GM10248 (cell line): ENCODE measurements around the gene BCAR1.
"Not testable (repeated sequence)": the region's sequence is repeated elsewhere in the genome, so short reads cannot be mapped to it uniquely, and the experiment has no call there.

Experiments used
- CTCF ChIA-PET: fragments of 300-600 bp; sonication (Branson Sonifier 250); formaldehyde crosslinking; extraction: SDS; loops from one replicate; lab custom pipeline; 2021; ENCODE audit warnings: antibody characterized with exemption; lab: Yijun Ruan, JAX
- POLR2A ChIA-PET: fragments of 350-650 bp; sonication (Branson Sonifier 250); formaldehyde crosslinking; extraction: SDS; loops from one replicate; lab custom pipeline; 2020; ENCODE audit warnings: antibody characterized with exemption; lab: Yijun Ruan, JAX
- DNase-seq: peaks from one replicate; pipeline ENCODE4 v3.0.0; 2012; ENCODE audit errors: extremely low spot score
- TF ChIP-seq, protein P1 (sequence below): IDR thresholded peaks from 2 replicates; pipeline ENCODE4 v1.5.1; 2012; ENCODE audit warnings: mild to moderate bottlenecking, low read depth; ENCODE audit errors: extremely low read depth, missing control alignments, control extremely low read depth

The BCAR1 gene

DNA sequence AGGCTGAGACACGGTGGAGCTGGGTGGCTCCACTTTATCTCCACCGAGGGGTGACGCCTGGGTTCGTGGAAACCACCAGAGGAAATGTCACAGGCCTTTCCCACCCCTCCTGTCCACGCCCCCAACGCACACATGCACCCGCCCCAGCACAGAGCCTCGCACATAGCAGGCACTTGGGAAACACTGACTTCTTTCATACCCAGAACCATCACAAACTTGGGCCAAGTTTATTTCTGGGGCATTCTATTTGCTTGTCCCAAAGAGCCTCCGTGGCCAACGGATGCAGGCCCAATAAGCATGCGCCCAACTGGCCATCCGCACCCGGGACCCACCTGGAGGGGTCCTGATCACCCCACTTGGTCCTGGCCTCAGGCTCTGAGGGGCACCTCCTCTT, 3.3 kb downstream of the BCAR1 start:
- POLR2A ChIA-PET, result interaction anchor here (0.5 kb wide), 1 partner anchor 54 kb away, joined by 3 read pairs; no protein-coding TSS in a partner anchor

DNA sequence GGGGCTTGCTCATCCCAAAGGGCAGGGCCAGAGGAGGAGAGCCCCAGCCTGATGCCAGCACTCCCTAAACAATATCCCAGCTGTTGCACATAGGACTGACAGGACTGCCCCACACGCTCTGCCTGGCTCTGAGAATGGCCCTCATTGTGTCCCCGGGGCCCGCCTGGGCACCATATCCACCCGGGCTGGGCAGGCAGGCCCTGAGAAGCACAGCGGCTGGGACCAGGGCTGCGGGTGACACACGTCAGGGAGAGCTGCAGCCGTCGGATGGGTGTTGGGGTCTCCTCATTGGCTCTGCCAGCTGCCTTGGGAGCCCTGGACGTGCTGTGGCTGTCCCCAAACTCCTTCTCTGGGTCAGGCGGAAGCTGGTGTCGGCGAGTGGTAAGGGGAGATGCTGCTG, 4.2 kb downstream of the BCAR1 start:
- no peak for DNase-seq
- CTCF ChIA-PET, result interaction anchor here (7.5 kb wide), 1 partner anchor 12 kb away, joined by 62 read pairs; no protein-coding TSS in a partner anchor
- POLR2A ChIA-PET, result no interaction called here
- TF ChIP-seq, protein P1, sequence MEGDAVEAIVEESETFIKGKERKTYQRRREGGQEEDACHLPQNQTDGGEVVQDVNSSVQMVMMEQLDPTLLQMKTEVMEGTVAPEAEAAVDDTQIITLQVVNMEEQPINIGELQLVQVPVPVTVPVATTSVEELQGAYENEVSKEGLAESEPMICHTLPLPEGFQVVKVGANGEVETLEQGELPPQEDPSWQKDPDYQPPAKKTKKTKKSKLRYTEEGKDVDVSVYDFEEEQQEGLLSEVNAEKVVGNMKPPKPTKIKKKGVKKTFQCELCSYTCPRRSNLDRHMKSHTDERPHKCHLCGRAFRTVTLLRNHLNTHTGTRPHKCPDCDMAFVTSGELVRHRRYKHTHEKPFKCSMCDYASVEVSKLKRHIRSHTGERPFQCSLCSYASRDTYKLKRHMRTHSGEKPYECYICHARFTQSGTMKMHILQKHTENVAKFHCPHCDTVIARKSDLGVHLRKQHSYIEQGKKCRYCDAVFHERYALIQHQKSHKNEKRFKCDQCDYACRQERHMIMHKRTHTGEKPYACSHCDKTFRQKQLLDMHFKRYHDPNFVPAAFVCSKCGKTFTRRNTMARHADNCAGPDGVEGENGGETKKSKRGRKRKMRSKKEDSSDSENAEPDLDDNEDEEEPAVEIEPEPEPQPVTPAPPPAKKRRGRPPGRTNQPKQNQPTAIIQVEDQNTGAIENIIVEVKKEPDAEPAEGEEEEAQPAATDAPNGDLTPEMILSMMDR, result no peak

More for the DNA sequence above, 3.3 kb downstream of the BCAR1 start:
- no peak for DNase-seq
- CTCF ChIA-PET, result interaction anchor here (7.5 kb wide), 1 partner anchor 13 kb away, joined by 62 read pairs; no protein-coding TSS in a partner anchor
- TF ChIP-seq, protein P1, result no peak

DNA sequence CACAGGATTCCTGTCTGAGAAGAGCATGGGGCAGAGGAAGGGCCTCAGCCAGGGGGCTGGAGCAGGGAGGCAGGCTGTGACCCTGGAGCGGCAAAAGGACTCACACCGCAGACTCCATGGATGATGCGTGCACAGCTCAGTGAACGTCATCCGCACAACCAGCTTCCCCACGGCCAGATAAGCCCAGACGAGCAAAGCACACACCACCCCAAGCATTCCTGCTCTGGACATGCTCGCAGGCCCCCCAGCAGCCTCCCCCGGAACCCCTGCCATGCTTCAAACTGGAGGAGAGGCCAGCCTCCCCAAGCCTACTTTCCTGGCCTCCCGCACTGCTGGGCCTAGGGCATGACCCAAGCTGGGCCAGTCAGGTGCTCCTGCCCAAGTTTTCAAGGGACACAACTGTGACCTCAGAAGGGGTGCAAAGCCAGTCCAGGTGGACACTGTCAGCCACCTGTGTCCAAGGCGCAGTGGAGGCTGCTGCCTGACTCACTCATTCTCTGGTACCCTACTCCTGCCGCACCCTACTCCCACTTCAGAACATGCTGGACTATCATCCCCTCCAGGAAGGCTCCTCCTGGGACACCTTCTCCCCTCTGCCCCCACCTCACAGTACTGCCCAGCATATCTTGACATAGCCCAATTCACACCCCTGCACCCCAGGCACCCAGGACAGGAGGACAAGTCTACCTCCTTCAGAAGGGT, 4.8 kb downstream of the BCAR1 start:
- no peak for DNase-seq
- TF ChIP-seq, protein P1, result no peak
- ChIA-PET POLR2A (no interaction called here), CTCF (interaction anchor here (7.5 kb wide), 1 partner anchor 11 kb away, joined by 62 read pairs; no protein-coding TSS in a partner anchor)

DNA sequence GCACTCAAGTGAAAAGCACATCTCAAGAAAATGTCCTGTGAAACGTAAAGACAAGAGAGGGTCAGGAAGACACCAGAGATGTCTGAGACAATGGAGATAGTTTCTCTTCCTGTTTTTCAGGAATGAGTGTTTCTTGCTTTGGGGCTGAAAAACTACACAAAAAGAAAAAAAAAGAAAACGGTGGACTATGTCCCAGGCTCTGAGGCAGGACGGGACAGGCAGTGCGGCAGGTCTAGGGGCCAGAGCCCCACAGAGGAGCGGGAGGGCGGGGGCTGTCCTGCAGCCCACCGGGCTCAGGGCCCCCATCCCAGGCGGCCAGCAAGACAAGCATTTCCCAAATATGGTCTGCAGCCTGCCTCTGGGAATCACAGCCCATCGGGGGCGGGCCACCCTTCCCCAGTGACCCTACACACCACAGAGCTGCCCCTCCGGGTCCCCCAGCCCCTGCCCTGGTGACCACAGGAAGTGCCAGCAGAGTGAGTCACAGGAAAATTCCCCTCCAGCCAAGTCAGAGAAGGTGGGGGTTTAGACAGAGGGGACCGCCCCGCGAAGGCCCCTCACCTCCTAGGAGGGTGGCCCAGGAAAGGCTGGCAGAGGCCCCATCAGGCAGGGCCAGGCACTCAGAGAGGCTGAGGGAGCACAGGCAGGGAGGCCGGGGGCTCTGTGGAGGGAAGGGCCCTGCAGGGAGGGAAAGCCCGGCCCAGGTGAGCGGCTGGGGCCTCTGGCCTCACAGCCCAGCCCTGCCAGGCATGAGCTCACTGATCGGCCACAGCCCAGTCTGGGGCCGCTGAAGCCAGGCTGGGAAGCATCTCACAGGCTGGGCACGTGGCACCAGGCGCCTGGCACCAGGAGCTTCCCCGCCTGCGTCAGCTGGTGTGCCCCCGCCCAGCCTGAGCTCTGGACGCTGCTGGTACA, 6.3 kb downstream of the BCAR1 start:
- TF ChIP-seq, protein P1, result no peak
- ChIA-PET CTCF (interaction anchor here (1.2 to 7.5 kb wide), 3 partner anchors 10 to 140 kb away, joined by 3 to 62 read pairs (median 4); no protein-coding TSS in a partner anchor), POLR2A (no interaction called here)
- no peak for DNase-seq

DNA sequence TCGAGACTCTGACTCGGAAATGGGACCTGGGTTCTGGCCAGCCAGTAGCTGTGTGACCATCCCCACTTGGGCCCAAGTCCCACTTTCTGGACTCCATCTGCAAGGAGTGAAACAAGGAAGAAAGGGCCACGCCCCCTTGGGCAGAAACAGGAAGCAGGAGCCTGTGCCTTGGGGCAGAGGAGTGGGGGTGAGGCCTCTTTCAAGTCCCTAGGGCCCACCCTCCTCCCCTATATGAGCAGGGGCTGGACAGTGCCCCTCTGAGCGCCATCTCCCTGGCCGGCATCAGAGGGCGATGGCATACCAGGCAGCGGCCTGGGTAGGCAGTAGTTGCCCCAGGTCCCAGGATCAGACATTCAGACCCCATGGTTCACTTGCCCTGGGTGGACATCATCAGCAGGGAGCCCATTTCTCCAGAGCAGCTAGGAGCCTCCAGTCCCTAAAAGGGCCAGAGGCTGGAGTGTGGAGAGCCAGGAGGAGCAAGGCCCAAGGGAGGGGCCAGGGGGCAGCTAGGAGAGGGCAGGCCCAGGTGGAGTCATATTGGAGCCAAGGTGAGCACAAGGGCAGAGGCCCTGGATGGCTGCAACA, 7.1 kb downstream of the BCAR1 start:
- CTCF ChIA-PET, result interaction anchor here (1.2 to 7.5 kb wide), 3 partner anchors 9 to 141 kb away, joined by 3 to 62 read pairs (median 4); no protein-coding TSS in a partner anchor
- TF ChIP-seq, protein P1, result no peak
- POLR2A ChIA-PET, result no interaction called here
- DNase-seq, result no peak

DNA sequence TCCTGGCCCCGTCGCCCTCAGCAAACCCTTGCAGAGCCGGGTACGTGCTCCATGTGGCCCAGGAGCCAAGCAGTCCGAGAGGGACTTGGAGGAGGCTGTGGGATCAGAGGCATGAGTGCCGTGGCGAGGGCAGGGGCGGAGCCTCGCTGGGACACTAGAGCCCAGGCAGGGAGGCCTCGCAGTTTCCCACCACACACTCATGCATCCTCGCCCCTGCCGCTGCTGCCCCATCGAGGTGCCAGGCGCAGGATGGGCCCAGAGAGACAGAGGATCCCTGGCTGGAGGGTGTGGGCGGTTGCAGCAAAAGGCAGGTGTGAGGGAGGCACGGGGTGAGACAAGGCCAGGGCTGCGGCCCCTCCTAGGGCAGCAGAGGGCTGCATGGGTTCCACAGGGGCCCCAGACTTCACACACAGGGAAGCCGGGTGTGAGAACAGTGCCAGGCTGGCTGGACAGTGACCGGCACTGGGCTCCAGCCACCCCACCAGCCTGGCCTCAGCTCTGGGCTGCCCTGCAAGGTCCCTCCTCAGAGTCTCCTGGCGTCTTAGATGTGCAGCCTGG, 7.7 kb downstream of the BCAR1 start:
- TF ChIP-seq, protein P1, result no peak
- CTCF ChIA-PET, result interaction anchor here (1.3 to 7.5 kb wide), 2 partner anchors 8 to 10 kb away, joined by 5 to 62 read pairs; no protein-coding TSS in a partner anchor
- POLR2A ChIA-PET, result no interaction called here
- DNase-seq, result no peak

DNA sequence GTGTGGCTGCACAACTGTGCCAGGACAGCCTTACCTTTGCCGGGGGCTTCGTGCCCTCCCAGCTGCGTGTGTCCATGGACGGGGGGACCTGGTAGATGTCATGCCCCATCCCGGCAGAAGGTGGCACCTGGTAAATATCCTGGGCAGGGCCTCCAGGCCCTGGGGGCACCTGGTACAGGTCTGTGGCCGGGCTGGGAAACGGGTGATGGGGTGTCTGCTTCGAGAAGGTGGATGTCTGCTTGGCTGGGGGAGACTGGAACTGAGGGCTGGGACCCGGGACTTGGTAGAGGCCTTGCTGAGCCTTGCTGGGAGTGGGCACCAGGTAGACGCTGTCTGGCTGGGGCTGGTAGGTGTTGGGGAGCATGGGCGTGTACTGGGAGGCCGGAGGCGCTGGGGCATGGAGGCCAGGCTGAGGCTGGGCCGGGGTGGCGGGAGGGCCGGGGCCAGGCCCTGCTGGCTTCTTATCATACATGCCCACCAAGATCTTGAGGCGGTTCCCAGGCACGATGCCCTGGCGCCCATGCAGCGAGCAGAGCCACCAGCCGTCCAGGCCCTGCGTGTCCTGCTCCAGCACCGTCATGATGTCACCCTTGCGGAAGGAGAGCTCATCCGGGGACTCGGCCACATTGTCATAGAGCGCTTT, 8.9 kb downstream of the BCAR1 start:
- CTCF ChIA-PET, result interaction anchor here (1.3 kb wide), 1 partner anchor 9 kb away, joined by 5 read pairs; no protein-coding TSS in a partner anchor
- DNase-seq, POLR2A ChIA-PET: not testable (repeated sequence)
